Gastrocnemius medialis (tissue), 4 donors: Measurements from ENCODE around the gene LYPD1. TPM values are rescaled to one million over a fixed set of nuclear protein-coding genes. Genes with fewer than 3 reads are reported as not detected.

Experiments
- ATAC-seq, 2 donors: fragments of 150-250 bp; one replicate each; pipeline ENCODE4 v1.9.1; 2016
- DNase-seq, 2 donors: peaks; one replicate each; pipeline ENCODE4 v3.0.0-alpha.2; 2019
- H3K27ac ChIP-seq, 4 donors: fragments of 200-600 bp; sonication (generic); 1 replicate in 1 of 4; 2 replicates in 3 of 4; pipeline ENCODE4 v1.5.1; 2016 to 2018; ENCODE audit warnings: mild to moderate bottlenecking in 2 of 4, moderate library complexity in 1 of 4
- H3K27me3 ChIP-seq, 3 donors: fragments of 200-600 bp; sonication (generic) in 2 of 3; 1 replicate in 1 of 3; 2 replicates in 2 of 3; pipeline versions ENCODE4 v1.5.1 to v1.6.0; 2016 to 2019; ENCODE audit warnings: mild to moderate bottlenecking in 1 of 3, moderate library complexity in 1 of 3
- H3K36me3 ChIP-seq, 2 donors: fragments of 200-600 bp; sonication (generic) in 1 of 2; one replicate each; pipeline ENCODE4 v1.5.1; 2017 to 2018
- H3K4me1 ChIP-seq, 2 donors: fragments of 200-600 bp; sonication (generic) in 1 of 2; one replicate each; pipeline ENCODE4 v1.5.1; 2016 to 2017; ENCODE audit warnings: mild to moderate bottlenecking in 2 of 2
- H3K4me3 ChIP-seq, 4 donors: fragments of 200-600 bp; sonication (generic) in 3 of 4; 1 replicate in 1 of 4; 2 replicates in 3 of 4; pipeline ENCODE4 v1.5.1; 2016 to 2019; ENCODE audit warnings: mild to moderate bottlenecking in 2 of 4
- H3K9me3 ChIP-seq, 3 donors: fragments of 200-600 bp; sonication (generic) in 2 of 3; 1 replicate in 1 of 3; 2 replicates in 2 of 3; pipeline ENCODE4 v1.5.1; 2016 to 2019
- POLR2A ChIP-seq, 2 donors: fragments of 450-650 bp; IDR thresholded peaks; one replicate each; pipeline ENCODE4 v1.6.1; 2017; ENCODE audit warnings: antibody characterized with exemption in 2 of 2, mild to moderate bottlenecking in 2 of 2, moderate library complexity in 2 of 2
- in situ Hi-C, 4 donors: fragments of 200-750 bp; cut with MboI; loops; one replicate each; pipeline versions ENCODE4 v1.15.0 to v1.8.0; 2017; ENCODE audit warnings: low sequenced_read_pairs in 4 of 4
- intact Hi-C: fragments of 100-400 bp; cut with DNase I; formaldehyde crosslinking; loops from one replicate; pipeline ENCODE4 v1.15.1; 2023; ENCODE audit warnings: low total_unique reads
- total RNA-seq, 4 donors: library from RNA; depleted of rRNA; stranded (reverse); fragments of >200 nt; gene quantifications; one replicate each; pipeline versions ENCODE4 v1.1.0 to v1.2.3, GENCODE V29; 2016
- TF ChIP-seq, protein P1 (sequence below), 5 experiments: fragments of 450-650 bp in 3 of 5; fragments of 200-600 bp in 2 of 5; sonication (generic) in 2 of 5; IDR thresholded peaks in 4 of 5; conservative IDR thresholded peaks in 1 of 5; 1 replicate in 4 of 5; 2 replicates in 1 of 5; pipeline ENCODE4 v1.5.1; 2016 to 2019; ENCODE audit warnings: antibody characterized with exemption in 5 of 5, mild to moderate bottlenecking in 3 of 5, moderate library complexity in 3 of 5

Gene LYPD1
- total RNA-seq, 4 donors from 2014 or later, result 0.24 to 0.34 TPM; not detected in 2

GRCh38 chr2:132609101-132609890, 60.7 kb downstream of the LYPD1 start:
- TF ChIP-seq, protein P1, sequence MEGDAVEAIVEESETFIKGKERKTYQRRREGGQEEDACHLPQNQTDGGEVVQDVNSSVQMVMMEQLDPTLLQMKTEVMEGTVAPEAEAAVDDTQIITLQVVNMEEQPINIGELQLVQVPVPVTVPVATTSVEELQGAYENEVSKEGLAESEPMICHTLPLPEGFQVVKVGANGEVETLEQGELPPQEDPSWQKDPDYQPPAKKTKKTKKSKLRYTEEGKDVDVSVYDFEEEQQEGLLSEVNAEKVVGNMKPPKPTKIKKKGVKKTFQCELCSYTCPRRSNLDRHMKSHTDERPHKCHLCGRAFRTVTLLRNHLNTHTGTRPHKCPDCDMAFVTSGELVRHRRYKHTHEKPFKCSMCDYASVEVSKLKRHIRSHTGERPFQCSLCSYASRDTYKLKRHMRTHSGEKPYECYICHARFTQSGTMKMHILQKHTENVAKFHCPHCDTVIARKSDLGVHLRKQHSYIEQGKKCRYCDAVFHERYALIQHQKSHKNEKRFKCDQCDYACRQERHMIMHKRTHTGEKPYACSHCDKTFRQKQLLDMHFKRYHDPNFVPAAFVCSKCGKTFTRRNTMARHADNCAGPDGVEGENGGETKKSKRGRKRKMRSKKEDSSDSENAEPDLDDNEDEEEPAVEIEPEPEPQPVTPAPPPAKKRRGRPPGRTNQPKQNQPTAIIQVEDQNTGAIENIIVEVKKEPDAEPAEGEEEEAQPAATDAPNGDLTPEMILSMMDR (IDR thresholded peaks at IDR 0.05 in 4 of 5, conservative IDR thresholded peaks at IDR 0.05 in 1 of 5), result no peak
- no peak for TF ChIP-seq POLR2A (IDR thresholded peaks at IDR 0.05)
- H3K27ac ChIP-seq, result no peak overlapping the region
- no peak overlapping the region for H3K4me3 ChIP-seq
- no peak for DNase-seq
- in situ Hi-C loops (no loop called here), intact Hi-C loops (no loop called here)
- no peaks in the 10 kb centered on the region for H3K27me3 ChIP-seq
- H3K36me3 ChIP-seq, result no peaks in the 10 kb centered on the region
- no peaks in the 10 kb centered on the region for H3K4me1 ChIP-seq
- no peak for ATAC-seq
- H3K9me3 ChIP-seq, result no peaks in the 10 kb centered on the region

- H3K9me3 ChIP-seq, result no peaks in the 10 kb centered on the region
- no peaks in the 10 kb centered on the region for H3K27me3 ChIP-seq
- DNase-seq (no peak), ATAC-seq (no peak)
- H3K4me3 ChIP-seq, result no peak overlapping the region
- no peaks in the 10 kb centered on the region for H3K36me3 ChIP-seq
- in situ Hi-C loops, result no loop called here
- intact Hi-C loops, result no loop called here
- no peak overlapping the region for H3K27ac ChIP-seq
- H3K4me1 ChIP-seq, result no peaks in the 10 kb centered on the region
- TF ChIP-seq POLR2A (IDR thresholded peaks at IDR 0.05), result no peak
- TF ChIP-seq, protein P1 (IDR thresholded peaks at IDR 0.05 in 4 of 5, conservative IDR thresholded peaks at IDR 0.05 in 1 of 5), result no peak
These were observed 61.7 kb downstream of the LYPD1 start for GRCh38 chr2:132608311-132608710.

GRCh38 chr2:132607426-132608090, 62.4 kb downstream of the LYPD1 start:
- ATAC-seq, result no peak
- Histone ChIP-seq H3K27ac (no peak overlapping the region), H3K9me3 (no peaks in the 10 kb centered on the region), H3K36me3 (no peaks in the 10 kb centered on the region), H3K27me3 (no peaks in the 10 kb centered on the region), H3K4me1 (no peaks in the 10 kb centered on the region), H3K4me3 (no peak overlapping the region)
- in situ Hi-C loops (no loop called here), intact Hi-C loops (no loop called here)
- no peak for DNase-seq
- TF ChIP-seq, protein P1 (IDR thresholded peaks at IDR 0.05 in 4 of 5, conservative IDR thresholded peaks at IDR 0.05 in 1 of 5), result no peak
- no peak for TF ChIP-seq POLR2A (IDR thresholded peaks at IDR 0.05)

DNA sequence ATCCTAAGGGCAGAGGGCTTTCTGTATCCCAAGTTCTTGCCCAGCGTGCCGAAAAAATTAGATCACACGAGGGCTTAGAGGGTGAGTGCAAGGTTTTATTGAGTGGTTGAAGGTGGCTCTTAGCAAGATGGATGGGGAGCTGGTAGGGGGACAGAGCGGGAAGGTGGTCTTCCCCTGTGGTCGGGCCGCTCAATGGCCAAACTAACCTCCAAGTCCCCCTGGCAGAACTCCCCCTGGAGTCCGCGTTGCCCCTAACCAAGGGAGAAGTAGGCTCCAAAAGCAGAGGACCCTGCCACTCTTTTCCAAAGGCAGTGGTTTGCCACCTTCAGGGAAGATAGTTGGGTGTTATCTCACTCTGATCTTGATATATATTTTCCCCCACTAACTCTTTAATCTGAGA, 63.4 kb downstream of the LYPD1 start:
- intact Hi-C loops (no loop called here), in situ Hi-C loops (no loop called here)
- TF ChIP-seq, protein P1 (IDR thresholded peaks at IDR 0.05 in 4 of 5, conservative IDR thresholded peaks at IDR 0.05 in 1 of 5), result no peak
- TF ChIP-seq POLR2A (IDR thresholded peaks at IDR 0.05), result no peak
- DNase-seq (no peak), ATAC-seq (no peak)
- H3K27ac ChIP-seq, result no peak overlapping the region
- H3K9me3 ChIP-seq, result no peaks in the 10 kb centered on the region
- H3K4me3 ChIP-seq, result no peak overlapping the region
- no peaks in the 10 kb centered on the region for H3K27me3 ChIP-seq
- no peaks in the 10 kb centered on the region for H3K36me3 ChIP-seq
- no peaks in the 10 kb centered on the region for H3K4me1 ChIP-seq
